ENCODE measurements around the gene MAJIN. TPM values are rescaled to one million over a fixed set of nuclear protein-coding genes. Genes with fewer than 3 reads are reported as not detected.

Gene MAJIN
- total RNA-seq, 1 donor from 2014 or later: not detected

DNA sequence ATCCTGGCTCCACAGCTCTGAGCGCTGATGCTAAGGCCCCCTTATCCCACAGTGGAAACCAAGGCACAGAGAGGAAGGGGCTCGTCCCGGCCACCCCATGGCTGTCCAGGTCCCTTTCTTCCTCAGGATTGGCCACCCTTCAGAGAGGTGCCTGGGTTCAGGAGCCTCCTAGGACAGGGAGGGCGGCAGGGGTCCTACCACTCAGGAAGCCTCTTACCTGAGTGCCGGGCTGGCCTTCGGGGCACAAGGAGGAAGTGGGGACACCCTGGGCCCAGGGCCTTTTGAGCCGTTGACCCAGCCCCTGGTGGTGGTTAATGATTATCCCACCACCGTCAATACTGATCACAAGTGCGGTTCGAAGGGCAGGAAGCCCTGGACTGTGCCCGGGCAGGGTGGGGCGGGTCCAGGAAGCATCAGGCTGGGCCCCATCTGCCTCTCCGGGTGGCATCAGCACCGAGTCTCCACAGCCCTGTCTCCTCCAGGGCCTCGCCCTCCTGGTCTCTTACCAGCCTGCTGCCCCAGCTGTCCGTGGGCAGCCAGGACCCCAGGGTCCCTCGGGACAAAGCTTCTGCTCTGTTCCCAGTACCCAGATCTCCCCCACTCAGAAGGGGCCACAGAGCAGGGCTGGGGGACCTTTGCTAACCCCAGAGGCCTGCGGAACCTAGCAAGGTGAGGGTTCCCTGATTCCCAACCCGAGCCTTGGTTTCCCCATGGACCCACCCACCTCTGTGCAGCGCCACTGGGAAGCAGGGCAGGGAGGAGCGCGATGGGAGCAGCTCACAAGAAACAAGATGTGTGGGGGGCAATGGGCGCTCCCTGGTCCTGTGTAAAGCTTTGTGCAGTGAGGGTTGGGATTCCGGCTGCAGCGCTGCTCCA is 78.5 kb downstream of the MAJIN start:
- peak; percentile 49 for DNase-seq (ENCODE audit: low read depth)

DNA sequence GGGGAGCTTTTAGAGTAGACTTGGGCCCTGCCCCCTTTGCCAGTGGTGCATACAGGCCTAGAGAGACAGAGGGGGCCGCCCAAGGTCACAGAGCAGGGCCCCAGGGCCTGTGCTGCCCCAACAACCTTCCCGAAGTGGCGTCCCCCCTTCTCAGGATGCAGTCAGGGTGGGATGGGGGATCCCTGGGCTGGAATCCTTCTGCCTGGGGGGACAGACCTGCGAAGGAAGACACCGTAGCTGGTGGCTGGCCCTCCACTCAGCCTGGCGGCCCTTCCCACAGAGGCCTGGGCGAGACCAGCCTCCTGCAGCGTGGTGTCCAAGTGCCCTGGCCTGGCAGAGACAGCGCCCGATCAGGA is 79.1 kb downstream of the MAJIN start:
- no peak for DNase-seq (ENCODE audit: low read depth)

DNA sequence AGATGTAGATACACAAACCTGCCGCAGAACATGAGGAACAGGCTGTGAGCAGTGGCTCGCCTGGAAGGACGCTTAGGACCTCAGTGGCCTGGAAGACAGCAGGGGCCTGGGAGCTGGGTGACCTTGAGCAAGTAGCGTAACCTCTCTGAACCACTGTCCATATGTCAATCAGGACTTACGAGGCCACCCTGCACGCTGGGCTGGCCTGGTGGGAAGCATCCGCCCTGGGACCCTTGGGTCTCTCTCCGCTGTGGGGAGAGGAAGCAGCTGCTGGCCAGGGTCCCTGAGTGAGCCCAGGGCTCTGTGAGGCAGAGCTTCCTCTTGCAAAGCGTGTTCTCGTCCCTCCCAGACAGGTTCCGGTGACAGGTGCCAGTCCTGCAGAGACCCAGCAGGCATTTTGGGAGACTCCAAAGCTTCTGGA is 79.5 kb downstream of the MAJIN start:
- no peak for DNase-seq (ENCODE audit: low read depth)

DNA sequence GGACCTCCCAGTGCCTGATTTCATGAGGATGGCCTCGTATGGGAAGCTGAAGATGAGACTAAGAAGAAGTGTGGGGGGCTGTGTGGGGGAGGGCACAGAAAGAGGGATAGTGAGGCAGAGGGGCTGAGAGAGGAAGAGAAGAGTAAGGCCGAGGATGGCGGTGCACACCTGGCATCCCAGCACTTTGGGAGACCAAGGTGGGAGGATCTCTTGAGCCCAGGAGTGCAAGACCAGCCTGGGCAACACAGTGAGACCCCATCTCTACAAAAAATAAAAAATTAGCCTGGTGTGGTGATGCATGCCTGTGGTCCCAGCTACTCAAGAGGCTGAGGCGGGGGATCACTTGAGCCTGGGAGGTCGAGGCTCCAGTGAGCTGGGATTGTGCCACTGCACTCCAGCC is 80.0 kb downstream of the MAJIN start:
- no peak for DNase-seq (ENCODE audit: low read depth)

DNA sequence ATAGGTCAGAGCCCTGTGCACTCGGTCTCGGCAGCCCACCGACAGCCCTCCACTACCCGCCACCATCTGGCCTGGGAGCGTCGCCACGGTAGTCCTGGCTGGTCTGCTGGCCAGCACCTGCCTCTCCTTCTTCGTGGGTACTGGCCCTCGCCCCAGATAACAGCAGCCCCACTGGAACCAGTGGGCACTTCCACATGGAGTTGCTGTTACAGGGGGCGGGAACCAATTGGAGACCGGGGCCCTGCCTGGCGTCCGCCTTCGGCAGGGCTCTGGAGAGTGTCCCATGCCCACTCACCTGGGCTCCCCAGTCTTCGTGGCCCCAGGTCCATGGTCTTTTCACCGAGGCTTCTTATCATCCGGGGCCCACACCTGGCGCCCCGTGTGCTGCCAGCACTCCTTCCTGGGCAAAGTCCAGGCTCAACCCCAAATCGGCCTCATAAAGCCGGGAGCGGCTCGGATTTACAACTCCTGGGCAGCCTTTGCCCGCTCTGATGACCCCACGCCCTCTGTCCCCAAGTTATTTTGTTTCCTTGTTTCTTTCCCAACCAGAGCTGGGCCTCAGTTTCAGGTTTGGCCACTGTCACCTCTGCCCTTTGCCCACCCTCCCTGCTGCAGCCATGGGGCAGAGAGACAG is 80.6 kb downstream of the MAJIN start:
- DNase-seq (ENCODE audit: low read depth): no peak

DNA sequence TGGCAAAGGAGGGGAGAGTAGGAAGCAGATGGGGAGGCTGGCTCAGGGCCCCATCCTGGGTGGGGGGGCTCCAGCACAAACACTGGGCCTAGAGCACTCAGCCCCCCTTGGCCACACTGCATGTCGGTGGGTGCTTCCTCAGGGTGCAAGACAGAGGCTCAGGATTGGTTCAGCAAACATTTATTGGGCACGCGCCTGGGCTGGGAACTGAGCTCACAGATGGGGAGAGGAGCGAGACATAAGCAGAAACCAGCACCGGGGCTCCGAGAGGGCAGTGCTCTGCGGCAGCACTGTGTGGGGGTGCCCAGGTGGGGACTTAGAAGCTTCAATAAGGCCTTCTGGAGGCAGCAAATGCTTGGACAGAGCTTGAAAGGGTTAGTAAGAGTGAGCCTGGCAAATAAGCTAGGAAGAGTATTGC is 81.4 kb downstream of the MAJIN start:
- DNase-seq (ENCODE audit: low read depth): no peak

DNA sequence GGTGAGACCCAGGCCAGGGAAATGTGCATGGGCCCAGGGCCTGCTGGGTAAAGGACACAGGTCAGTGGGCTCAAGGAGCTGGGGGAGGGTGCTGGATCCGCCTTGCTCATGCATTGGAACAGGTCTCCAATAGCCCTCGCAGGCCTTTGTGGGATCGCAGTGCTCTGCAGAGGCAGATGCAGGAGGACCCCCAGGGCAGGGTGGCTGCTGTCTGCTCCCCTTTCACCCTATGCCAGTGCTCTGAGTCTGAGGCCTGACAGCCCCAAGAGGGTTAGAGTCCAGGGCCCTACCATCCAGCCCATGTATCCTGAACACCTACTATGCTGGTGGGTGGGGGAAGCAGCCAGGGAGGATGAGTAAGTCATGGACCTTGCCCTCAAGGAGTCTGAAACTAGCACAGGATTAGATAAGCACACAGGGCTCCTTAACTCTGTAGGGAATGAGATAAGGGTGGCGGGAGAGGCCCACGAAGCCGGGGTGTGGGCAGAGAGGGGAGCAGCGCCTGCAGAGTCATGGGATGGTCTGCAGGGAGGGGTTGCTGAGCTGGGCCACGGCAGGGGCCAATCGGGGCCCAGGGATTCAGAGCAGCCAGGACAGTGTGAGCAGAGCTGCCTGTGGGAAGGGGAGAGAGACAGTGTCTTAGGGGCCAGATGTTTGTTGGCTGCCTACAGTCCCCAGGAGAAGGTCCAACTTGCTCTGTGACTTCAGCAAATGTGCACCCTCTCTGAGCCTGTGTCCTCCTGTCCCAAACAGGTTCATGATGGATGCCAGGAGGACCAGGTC is 83.0 kb downstream of the MAJIN start:
- DNase-seq (ENCODE audit: low read depth): no peak

DNA sequence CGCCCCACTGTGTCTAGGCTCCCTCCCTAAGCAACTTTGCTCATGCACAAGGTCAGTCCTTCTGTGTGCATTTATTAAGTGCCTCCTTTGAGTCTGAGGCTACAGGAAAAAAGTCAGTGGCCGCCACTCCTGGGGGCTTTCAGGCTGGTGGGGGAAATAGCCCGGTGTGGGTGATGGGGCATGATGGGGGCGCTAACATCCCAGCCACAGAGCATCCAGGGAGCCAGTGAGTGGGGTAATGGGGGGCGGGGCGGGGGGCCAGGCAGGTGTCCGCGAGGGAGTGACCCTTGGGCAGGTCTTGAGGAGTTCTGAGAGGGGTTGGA is 83.5 kb downstream of the MAJIN start:
- DNase-seq (ENCODE audit: low read depth): no peak

MicroRNA genes within 50 kb of the gene (microRNA counts, 767-probe panel; counts per million panel counts)
- microRNA hsa-miR-192-5p: not detected

Small RNA genes lying within 50 kb of the gene (microRNA-seq; reads per million reads assigned to microRNA genes)
- gene MIR6749 (not detected), gene MIR6750 (0.65 reads per million), gene MIR6879 (not detected)

Other genes with a start within 250 kb of the MAJIN start
- gene NRXN2, start 248.9 kb downstream of the MAJIN start, total RNA-seq: 16.3 and 40.8 TPM in 2 replicates
- gene RASGRP2, start 228.0 kb downstream of the MAJIN start, total RNA-seq: 0.62 and 2.3 TPM in 2 replicates
- 23.5 and 24.9 TPM in 2 replicates for gene PYGM, start 212.1 kb downstream of the MAJIN start, total RNA-seq
- 97.3 and 141 TPM in 2 replicates for gene SF1, start 193.6 kb downstream of the MAJIN start, total RNA-seq
- gene MAP4K2, start 168.9 kb downstream of the MAJIN start, total RNA-seq: 7.1 and 10.8 TPM in 2 replicates
- gene MEN1, start 161.6 kb downstream of the MAJIN start, total RNA-seq: 10.5 and 13.7 TPM in 2 replicates
- 0.62 and 2.0 TPM in 2 replicates for gene CDC42BPG, start 127.5 kb downstream of the MAJIN start, total RNA-seq
- gene EHD1, start 93.5 kb downstream of the MAJIN start, total RNA-seq: 58.0 and 60.4 TPM in 2 replicates
- 14.1 and 20.4 TPM in 2 replicates for gene ATG2A, start 54.9 kb downstream of the MAJIN start, total RNA-seq
- gene PPP2R5B, start 47.4 kb downstream of the MAJIN start, total RNA-seq: 32.1 and 39.0 TPM in 2 replicates
- gene GPHA2, start 36.2 kb downstream of the MAJIN start, total RNA-seq: not detected in 2 replicates
- 0.21 and 1.2 TPM in 2 replicates for gene BATF2, start 24.9 kb upstream of the MAJIN start, total RNA-seq
- 134 TPM in 2 replicates for gene ARL2, start 42.1 kb upstream of the MAJIN start, total RNA-seq
- 12.5 and 21.3 TPM in 2 replicates for gene SNX15, start 55.3 kb upstream of the MAJIN start, total RNA-seq
- gene SAC3D1, start 69.1 kb upstream of the MAJIN start, total RNA-seq: 20.4 and 32.5 TPM in 2 replicates
- gene NAALADL1, start 86.4 kb upstream of the MAJIN start, total RNA-seq: not detected in 2 replicates
- gene CDCA5, start 111.9 kb upstream of the MAJIN start, total RNA-seq: 0.75 and 1.8 TPM in 2 replicates
- 39.8 and 48.1 TPM in 2 replicates for gene ZFPL1, start 112.1 kb upstream of the MAJIN start, total RNA-seq
- 158 and 214 TPM in 2 replicates for gene VPS51, start 124.1 kb upstream of the MAJIN start, total RNA-seq
- 17.3 and 30.3 TPM in 2 replicates for gene TM7SF2, start 139.8 kb upstream of the MAJIN start, total RNA-seq
- 13.4 and 18.3 TPM in 2 replicates for gene ZNHIT2, start 145.6 kb upstream of the MAJIN start, total RNA-seq
- gene FAU, start 150.0 kb upstream of the MAJIN start, total RNA-seq: 163 and 184 TPM in 2 replicates
- gene MRPL49, start 150.2 kb upstream of the MAJIN start, total RNA-seq: 37.6 and 44.2 TPM in 2 replicates
- gene SYVN1, start 162.4 kb upstream of the MAJIN start, total RNA-seq: 25.1 and 29.2 TPM in 2 replicates
- not detected in 2 replicates for gene SPDYC, start 198.1 kb upstream of the MAJIN start, total RNA-seq
- 130 and 149 TPM in 2 replicates for gene CAPN1, start 209.8 kb upstream of the MAJIN start, total RNA-seq